Activated gamma-delta T cell (primary cell): Measurements from ENCODE around the gene KNTC1.
"Not testable (repeated sequence)": the region's sequence is repeated elsewhere in the genome, so short reads cannot be mapped to it uniquely, and the experiment has no call there.

ENCODE experiments used
- DNase-seq: peaks from one replicate; lab custom pipeline; 2025; lab: John Stamatoyannopoulos, UW

The KNTC1 gene

DNA sequence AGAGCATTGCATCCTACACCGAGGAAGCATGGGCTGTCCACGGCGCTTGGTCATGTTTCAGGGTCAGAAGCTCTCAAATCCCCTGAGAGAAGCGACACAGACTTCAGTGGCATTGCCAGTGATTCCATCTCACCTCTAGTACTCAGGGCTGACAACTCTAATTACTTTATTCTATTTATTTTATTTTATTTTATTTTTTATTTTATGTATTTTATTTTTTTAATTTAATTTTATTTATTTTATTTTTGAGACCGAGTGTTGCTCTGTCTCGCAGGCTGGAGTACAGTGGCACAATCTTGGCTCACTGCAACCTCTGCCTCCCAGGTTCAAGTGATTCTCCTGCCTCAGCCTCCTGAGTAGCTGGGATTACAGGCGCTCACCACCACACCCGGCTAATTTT, 126.2 kb downstream of the KNTC1 start:
- DNase-seq, result not testable (repeated sequence)

GRCh38 chr12:122656298-122656697, 129.2 kb downstream of the KNTC1 start:
- DNase-seq, result no peak

DNA sequence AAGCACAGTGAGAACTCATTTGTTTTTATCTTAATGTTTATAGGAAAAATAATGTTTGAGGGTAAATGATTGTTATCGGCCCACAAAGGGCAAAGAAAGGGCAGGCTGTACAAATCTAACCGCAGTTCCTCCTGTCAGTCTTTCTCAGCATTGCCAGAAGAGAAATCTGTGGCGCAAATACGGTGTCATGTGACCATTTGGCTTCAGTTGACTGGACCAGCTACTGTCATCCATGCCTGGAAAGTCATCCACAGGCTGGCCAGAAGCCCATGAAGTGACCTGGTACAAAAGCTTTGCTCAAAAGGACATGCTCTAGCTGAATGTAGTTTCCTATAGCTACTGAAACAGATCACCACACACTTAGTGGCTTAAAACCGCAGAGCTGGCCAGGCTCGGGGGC, 132.5 kb downstream of the KNTC1 start:
- no peak for DNase-seq

DNA sequence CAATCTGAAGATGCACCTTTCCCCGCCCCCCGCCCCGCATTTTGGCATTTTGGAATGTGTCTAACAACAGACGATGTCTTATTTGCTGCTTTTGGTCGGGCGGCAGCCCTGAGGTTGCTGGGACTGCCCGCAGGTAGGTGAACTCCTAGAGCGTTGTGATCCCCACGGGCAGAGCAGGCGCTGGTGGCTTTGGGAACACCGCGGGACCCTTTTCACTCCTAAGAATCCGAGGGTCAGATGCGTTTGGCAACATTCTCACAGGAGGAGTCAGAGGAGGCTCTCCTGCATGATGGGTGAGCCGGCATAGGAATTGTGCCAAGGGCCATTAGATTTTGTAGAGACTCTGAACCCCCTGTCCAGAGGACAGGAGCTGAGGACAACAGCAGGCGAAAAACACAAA, 134.2 kb downstream of the KNTC1 start:
- DNase-seq, result no peak

DNA sequence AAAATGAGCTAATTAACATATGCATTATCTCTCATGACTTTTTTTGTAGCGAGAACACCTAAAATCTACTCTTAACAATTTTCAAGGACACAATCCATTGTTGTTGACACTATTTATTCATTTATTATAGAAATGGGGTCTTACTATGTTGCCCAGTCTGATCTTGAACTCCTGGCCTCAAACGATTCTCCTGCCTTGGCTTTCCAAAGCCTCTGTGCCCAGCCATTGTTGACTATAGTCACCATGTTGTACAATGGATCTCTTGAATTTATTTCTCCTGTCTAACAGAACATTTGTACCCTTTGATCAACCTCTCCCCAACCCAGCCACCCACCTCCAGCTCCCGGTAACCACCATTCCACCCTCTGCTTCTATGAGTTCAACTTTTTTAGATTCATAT, 134.9 kb downstream of the KNTC1 start:
- no peak for DNase-seq

DNA sequence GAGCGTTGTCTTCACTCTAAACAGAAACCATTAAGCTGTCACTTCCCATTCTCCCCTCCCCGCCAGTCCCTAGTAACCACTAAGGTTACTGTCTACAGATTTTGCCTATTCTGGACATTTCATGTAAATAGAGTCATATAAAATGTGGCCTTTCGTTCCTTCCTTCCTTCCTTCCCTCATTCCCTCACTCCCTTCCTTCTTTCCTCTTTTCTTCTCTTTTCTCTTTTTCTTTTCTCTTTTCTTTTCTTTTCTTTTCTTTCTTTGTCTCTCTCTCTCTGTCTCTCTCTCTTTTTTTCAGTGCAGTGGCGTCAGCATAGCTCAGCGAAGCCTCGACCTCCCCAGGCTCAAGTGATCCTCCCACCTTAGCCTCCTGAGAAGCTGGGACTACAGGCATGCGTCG, 138.3 kb downstream of the KNTC1 start:
- DNase-seq, result no peak

- no peak for DNase-seq
Measured at GRCh38 chr12:122665759-122666158, 138.7 kb downstream of the KNTC1 start.

DNA sequence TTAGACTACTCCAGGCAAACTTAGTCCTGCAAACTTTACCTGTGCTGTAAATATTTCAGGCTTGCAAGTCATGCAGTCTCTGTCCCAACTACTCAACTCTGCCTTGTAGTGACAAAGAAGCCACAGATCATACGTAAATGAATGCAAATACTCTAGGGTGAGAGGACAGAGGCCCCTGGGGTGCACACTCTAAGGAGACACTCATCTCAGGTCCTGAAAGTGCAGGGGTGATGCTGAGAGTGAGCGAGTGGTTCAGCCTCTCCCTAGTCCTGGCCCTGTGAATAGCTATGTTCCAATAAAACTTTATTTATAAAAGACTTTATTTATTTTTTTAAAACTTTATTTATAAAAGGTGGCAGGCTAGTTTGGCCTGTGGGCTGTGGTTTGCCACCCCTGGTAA, 141.2 kb downstream of the KNTC1 start:
- no peak for DNase-seq

GRCh38 chr12:122669397-122670070, 142.5 kb downstream of the KNTC1 start:
- DNase-seq, result no peak

DNA sequence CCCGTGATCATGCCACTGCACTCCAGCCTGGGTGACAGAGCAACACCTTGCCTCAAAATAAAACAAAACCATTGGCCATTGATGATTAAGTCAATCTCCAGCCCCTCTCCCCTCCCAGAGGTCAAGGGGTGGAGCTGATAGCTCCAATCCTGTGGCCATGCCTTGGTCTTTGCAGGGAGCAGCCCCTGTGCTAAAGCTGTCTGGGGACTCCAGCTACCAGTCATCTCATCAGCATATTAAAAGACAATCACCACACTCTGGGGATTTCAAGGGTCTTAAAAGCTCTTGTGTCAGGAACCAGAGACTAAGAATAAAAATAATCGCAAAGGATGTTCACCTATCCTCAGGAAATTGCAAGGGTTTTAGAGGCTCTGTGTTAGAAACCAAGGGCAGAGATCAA, 145.5 kb downstream of the KNTC1 start:
- DNase-seq, result no peak
